Neural progenitor cell (in vitro differentiated cells): ENCODE data around the gene MICALL2.

ENCODE experiments used
- CTCF ChIP-seq: fragments of 200-600 bp; sonication (generic); IDR thresholded peaks from 2 replicates; pipeline ENCODE4 v1.5.1; 2017; ENCODE audit warnings: antibody characterized with exemption, mild to moderate bottlenecking
- EZH2 ChIP-seq: fragments of 200-600 bp; sonication (generic); IDR thresholded peaks from 2 replicates; pipeline ENCODE4 v1.6.1; 2017; ENCODE audit warnings: antibody characterized with exemption, mild to moderate bottlenecking, moderate library complexity
- EZH2phosphoT487 ChIP-seq: fragments of 200-600 bp; sonication (generic); IDR thresholded peaks from 2 replicates; pipeline ENCODE4 v1.6.1; 2017; ENCODE audit warnings: antibody characterized with exemption

DNA sequence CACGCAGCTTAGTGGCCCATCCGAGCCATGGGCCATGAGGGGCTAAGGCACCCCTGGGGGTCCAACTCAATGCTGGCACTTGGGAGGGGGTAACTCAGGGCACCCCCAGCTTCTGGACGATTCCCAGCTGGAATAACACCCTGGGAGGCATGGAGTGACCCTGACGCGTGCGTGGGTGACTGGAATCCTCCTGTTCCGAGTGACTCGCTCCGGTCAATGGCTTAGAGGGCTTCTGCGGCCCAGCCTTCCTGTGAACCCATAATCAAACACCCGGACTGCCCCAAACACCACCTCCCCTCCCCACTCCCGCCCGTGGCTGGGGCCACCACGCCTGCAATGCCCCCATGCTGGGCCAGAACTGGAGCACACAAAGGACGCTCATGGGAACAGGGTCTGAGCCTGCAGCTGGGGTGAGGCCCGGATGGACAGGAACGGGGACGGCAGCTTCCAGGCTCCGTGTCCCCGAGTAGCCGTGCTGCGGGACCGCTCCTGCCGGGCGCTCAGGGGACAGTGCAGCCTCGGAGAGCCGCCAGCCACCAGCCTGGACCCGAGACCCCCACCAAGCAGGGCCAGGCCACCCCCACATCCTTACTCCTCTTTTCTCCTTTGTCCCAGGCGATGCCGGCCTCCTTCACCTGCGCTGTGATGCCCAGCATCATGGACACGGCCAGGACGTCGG is 36.4 kb upstream of the MICALL2 start:
- TF ChIP-seq EZH2 (no peak), CTCF (no peak), EZH2phosphoT487 (no peak)
